Left lung (tissue), 10 donors: Measurements from ENCODE around the gene WWTR1. TPM values are rescaled to one million over a fixed set of nuclear protein-coding genes. Genes with fewer than 3 reads are reported as not detected.
A peak's percentile ranks its signal among the peaks of the same experiment; 100 is the strongest.

Experiments
- ATAC-seq: fragments of 200-7000 bp; cut with Tn5 transposase; one replicate; pipeline ENCODE4 v1.9.1; 2020; ENCODE audit warnings: moderate library complexity
- DNase-seq, 4 donors: peaks; one replicate each; pipeline ENCODE4 v3.0.0-alpha.2; 2013 to 2020
- H3K27ac ChIP-seq, 2 donors: fragments of 200-600 bp; sonication (generic) in 1 of 2; one replicate each; pipeline versions ENCODE4 v1.5.0 to v1.8.0; 2020 to 2021
- H3K27me3 ChIP-seq, 2 donors: fragments of 200-600 bp; sonication (generic) in 1 of 2; one replicate each; pipeline versions ENCODE4 v1.5.0 to v1.8.0; 2020 to 2021
- H3K36me3 ChIP-seq, 2 donors: fragments of 200-600 bp; sonication (generic) in 1 of 2; one replicate each; pipeline versions ENCODE4 v1.5.0 to v1.8.0; 2020 to 2021
- H3K4me1 ChIP-seq, 2 donors: fragments of 200-600 bp; one replicate each; pipeline ENCODE4 v1.8.0; 2021
- H3K4me3 ChIP-seq, 2 donors: fragments of 200-600 bp; sonication (generic) in 1 of 2; one replicate each; pipeline versions ENCODE4 v1.5.0 to v1.8.0; 2020 to 2021; ENCODE audit warnings: mild to moderate bottlenecking in 1 of 2
- H3K9me3 ChIP-seq, 2 donors: fragments of 200-600 bp; sonication (generic) in 1 of 2; one replicate each; pipeline versions ENCODE4 v1.5.0 to v1.8.0; 2020 to 2021
- intact Hi-C, 2 donors: fragments of 100-400 bp; cut with DNase I; formaldehyde crosslinking; loops; one replicate each; pipeline versions ENCODE4 v1.11.2 to v1.14.2; 2022
- polyA plus RNA-seq, 6 donors: library from polyadenylated mRNA; unstranded; fragments of 120-200 nt; gene quantifications; one replicate each; pipeline ENCODE4 v1.2.1, GENCODE V29; 2013; ENCODE audit not compliant: insufficient read length in 6 of 6
- total RNA-seq, 2 donors: library from RNA; stranded (reverse); fragmentation: NEBNext Ultra II Directional; extraction: Animal tissue kit (Norgen Biotek cat#: 25700); gene quantifications; one replicate each; pipeline ENCODE4 v1.2.1, GENCODE V29; 2021
- TF ChIP-seq, protein P1 (sequence below), 2 donors: fragments of 200-600 bp; sonication (generic) in 1 of 2; IDR thresholded peaks; one replicate each; pipeline versions ENCODE4 v1.5.0 to v1.8.0; 2021; ENCODE audit warnings: antibody characterized with exemption in 2 of 2
- donor health status: DM: no; HTN: yes; CAD: no.
- donor health status: DM: no; HTN: no; CAD: no.

Gene WWTR1
- total and polyA plus RNA-seq, 8 donors = 74.2 to 124 (median 107) TPM

DNA sequence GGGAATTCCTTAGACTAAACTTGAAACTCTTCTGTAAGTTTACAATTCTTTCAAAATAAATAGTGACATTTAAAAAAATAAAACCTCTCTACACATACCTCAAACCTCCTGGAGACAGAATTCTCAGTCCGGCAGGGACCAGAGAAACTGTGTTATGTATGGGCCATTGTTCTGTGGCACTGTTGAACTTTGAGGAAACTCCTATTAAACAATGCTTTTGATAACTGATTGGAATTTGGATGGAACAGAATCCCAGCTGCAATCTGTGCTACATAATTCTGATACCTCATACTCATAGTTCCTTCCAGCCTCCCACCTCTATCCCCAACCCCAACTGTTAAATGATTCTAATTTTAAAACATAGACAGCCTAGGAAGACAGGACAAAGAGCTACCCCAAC, 98.3 kb downstream of the WWTR1 start:
- Histone ChIP-seq H3K27ac (no peak overlapping the region), H3K4me1 (peaks cover 8% of the 10 kb centered on the region in 2 donors), H3K4me3 (no peak overlapping the region), H3K9me3 (no peaks in the 10 kb centered on the region), H3K27me3 (no peaks in the 10 kb centered on the region), H3K36me3 (no peaks in the 10 kb centered on the region)
- TF ChIP-seq, protein P1, sequence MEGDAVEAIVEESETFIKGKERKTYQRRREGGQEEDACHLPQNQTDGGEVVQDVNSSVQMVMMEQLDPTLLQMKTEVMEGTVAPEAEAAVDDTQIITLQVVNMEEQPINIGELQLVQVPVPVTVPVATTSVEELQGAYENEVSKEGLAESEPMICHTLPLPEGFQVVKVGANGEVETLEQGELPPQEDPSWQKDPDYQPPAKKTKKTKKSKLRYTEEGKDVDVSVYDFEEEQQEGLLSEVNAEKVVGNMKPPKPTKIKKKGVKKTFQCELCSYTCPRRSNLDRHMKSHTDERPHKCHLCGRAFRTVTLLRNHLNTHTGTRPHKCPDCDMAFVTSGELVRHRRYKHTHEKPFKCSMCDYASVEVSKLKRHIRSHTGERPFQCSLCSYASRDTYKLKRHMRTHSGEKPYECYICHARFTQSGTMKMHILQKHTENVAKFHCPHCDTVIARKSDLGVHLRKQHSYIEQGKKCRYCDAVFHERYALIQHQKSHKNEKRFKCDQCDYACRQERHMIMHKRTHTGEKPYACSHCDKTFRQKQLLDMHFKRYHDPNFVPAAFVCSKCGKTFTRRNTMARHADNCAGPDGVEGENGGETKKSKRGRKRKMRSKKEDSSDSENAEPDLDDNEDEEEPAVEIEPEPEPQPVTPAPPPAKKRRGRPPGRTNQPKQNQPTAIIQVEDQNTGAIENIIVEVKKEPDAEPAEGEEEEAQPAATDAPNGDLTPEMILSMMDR (IDR thresholded peaks at IDR 0.05) = no peak
- ATAC-seq (no peak), DNase-seq (no peak)
- intact Hi-C loops = no loop called here

DNA sequence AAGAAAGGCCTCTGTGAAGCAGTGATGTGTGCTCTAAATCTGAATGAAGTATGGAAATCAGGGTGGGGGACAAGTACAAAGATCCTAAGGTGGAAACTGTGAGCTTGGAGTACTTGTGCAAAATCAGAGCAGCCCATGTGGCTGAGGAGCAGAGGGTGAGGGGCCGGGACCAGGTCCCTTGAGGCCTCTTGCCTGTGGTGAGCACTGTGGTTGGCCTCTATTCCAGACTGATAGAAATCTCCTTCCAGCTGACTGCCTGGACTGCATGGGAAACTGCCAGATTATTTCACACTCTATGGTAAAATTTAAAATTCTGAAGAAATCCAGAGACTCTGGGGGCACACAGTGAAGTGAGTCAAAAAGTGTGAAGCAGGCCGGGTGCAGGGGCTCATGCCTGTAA, 101.9 kb downstream of the WWTR1 start:
- no peaks in the 10 kb centered on the region for H3K36me3 ChIP-seq
- peak; percentile 13 for ATAC-seq
- H3K9me3 ChIP-seq = no peaks in the 10 kb centered on the region
- TF ChIP-seq, protein P1 (IDR thresholded peaks at IDR 0.05) = no peak
- no peaks in the 10 kb centered on the region for H3K27me3 ChIP-seq
- DNase-seq = no peak
- H3K4me3 ChIP-seq = no peak overlapping the region
- H3K27ac ChIP-seq = peak overlapping the region in 1 of 2 donors; percentile 26
- H3K4me1 ChIP-seq = peaks cover 12 to 17% of the 10 kb centered on the region in 2 donors
- intact Hi-C loops = no loop called here

DNA sequence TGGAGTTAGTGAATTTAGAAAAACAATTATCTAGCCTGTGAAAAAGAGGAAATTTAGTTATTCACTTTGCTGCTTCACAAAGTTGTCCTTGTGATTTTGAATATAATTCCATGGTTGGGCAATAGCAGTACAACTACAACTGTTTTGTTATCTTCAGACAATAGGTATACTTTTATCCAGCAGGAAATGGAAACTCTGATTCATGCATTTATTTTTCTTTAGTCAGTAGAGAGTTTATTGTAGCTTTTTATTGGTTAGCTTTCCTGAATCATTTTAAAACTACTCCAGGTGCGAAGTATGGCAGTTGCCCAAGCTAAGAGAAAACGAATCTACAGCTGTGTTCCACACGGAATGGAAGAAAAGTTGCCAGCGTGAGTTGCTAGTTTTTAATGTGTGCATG, 103.0 kb downstream of the WWTR1 start:
- ATAC-seq (peak; percentile 36), DNase-seq (no peak)
- intact Hi-C loops = no loop called here
- H3K4me3 ChIP-seq = no peak overlapping the region
- H3K4me1 ChIP-seq = peaks cover 12 to 17% of the 10 kb centered on the region in 2 donors
- no peaks in the 10 kb centered on the region for H3K36me3 ChIP-seq
- TF ChIP-seq, protein P1 (IDR thresholded peaks at IDR 0.05) = no peak
- H3K27me3 ChIP-seq = no peaks in the 10 kb centered on the region
- H3K27ac ChIP-seq = peak overlapping the region; percentile 55 to 77
- H3K9me3 ChIP-seq = no peaks in the 10 kb centered on the region

GRCh38 chr3:149553781-149554451, 103.9 kb downstream of the WWTR1 start:
- intact Hi-C loops = no loop called here
- TF ChIP-seq, protein P1 (IDR thresholded peaks at IDR 0.05) = no peak
- Histone ChIP-seq H3K9me3 (no peaks in the 10 kb centered on the region), H3K36me3 (no peaks in the 10 kb centered on the region), H3K27me3 (no peaks in the 10 kb centered on the region), H3K27ac (peak overlapping the region; percentile 55 to 77), H3K4me3 (no peak overlapping the region), H3K4me1 (peaks cover 15 to 17% of the 10 kb centered on the region in 2 donors)
- ATAC-seq (peak; percentile 57), DNase-seq (peak in 3 of 4 donors; percentile 38 to 79 (median 62))

- Histone ChIP-seq H3K4me3 (no peak overlapping the region), H3K4me1 (peaks cover 21 to 24% of the 10 kb centered on the region in 2 donors), H3K27ac (no peak overlapping the region), H3K9me3 (no peaks in the 10 kb centered on the region), H3K27me3 (no peaks in the 10 kb centered on the region), H3K36me3 (no peaks in the 10 kb centered on the region)
- intact Hi-C loops = no loop called here
- TF ChIP-seq, protein P1 (IDR thresholded peaks at IDR 0.05) = no peak
- ATAC-seq (no peak), DNase-seq (no peak)
Observed at GRCh38 chr3:149552700-149553099, 105.1 kb downstream of the WWTR1 start.
